Raji (cell line): ENCODE data around the gene FARP1.

Experiments
- POLR2A ChIP-seq: IDR thresholded peaks from 2 replicates; pipeline ENCODE4 v1.6.1; 2011; ENCODE audit warnings: low read depth, low read length, control low read depth; ENCODE audit not compliant: insufficient read depth

Gene FARP1

DNA sequence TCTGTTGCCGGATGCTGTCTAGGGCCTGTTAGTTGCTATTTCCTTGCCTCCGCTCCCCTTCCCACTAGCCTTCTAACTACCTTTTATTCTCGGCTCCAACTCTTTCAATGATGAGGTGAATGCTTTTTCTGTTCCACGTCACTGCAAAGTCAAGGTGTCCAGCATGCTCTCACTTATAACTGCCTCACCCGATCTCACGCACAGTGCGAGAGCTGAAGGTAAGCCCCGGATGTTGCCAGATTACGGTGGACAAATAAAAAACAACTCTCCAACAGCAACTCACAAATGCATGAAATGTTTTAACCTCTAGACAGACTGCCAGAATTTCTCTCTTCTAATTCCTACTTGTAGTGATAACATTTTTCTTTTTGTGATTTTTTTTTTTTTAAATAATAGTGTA, 264.1 kb downstream of the FARP1 start:
- TF ChIP-seq POLR2A = no peak

DNA sequence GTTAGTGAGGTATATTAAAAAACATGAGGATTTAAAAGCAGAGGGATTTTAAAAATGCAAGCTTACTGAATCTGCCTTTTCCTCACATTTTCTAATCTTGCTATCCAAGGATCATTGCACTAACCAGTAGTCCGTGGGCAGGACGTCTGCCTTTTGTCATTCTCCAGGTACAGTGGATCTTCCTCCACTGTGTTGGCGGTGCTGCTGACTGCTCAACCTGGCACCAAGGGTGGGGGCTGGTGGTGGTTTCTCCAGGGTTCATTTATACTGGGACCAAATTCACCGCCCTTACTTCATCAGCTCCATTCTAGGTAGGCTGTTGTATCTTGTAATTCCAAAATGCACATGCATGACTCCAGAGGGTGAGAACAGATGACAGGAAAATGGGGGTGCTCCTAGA, 264.7 kb downstream of the FARP1 start:
- no peak for TF ChIP-seq POLR2A

DNA sequence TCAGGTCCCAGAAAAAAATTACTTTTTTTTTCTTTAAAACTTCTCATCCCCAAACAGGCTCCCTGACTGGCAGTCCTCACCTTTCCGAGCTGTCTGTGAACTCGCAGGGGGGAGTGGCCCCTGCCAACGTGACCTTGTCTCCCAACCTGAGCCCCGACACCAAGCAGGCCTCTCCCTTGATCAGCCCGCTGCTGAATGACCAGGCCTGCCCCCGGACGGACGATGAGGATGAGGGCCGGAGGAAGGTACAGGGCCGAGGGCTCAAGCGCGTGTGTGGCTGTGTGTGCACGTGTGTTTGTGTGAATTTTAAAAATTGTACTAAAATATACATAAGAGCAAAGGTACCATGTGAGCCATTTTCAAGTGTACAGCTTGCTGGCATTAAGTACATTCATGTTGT, 266.4 kb downstream of the FARP1 start:
- TF ChIP-seq POLR2A = no peak

DNA sequence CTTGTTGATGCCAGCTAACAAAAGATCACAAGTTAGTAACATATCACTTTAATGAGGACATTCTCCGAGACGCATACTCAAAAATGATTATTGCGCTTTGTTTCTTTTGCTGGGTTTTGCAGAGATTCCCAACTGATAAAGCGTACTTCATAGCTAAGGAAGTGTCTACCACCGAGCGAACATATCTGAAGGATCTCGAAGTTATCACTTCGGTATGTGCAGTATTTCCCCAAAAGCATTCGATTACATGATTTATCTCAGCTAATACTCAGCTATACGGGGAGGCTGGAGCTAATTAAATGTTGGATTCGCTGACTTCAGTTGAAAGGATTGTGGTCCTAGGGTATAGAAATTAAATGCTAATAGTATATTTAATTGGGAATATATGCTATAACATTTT, 267.7 kb downstream of the FARP1 start:
- TF ChIP-seq POLR2A = no peak

DNA sequence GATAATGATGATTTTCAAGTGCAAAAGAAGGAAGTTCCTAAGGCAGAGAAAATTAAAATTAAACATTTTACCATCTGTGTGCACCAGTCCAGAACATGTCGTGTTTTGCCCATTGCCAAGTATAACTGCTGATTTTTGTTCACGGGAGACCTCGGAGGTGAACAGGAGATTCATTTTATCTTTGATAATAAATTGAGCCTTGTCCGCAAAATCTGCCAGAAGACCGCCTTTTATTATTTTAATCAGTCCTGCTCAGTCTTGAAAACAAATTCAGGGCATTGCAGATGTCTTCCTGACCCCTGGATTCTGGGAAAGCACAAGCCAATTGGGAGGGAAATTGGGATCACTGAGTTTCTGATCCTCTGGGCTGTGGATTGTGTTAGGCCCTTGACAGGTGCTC, 268.1 kb downstream of the FARP1 start:
- no peak for TF ChIP-seq POLR2A

DNA sequence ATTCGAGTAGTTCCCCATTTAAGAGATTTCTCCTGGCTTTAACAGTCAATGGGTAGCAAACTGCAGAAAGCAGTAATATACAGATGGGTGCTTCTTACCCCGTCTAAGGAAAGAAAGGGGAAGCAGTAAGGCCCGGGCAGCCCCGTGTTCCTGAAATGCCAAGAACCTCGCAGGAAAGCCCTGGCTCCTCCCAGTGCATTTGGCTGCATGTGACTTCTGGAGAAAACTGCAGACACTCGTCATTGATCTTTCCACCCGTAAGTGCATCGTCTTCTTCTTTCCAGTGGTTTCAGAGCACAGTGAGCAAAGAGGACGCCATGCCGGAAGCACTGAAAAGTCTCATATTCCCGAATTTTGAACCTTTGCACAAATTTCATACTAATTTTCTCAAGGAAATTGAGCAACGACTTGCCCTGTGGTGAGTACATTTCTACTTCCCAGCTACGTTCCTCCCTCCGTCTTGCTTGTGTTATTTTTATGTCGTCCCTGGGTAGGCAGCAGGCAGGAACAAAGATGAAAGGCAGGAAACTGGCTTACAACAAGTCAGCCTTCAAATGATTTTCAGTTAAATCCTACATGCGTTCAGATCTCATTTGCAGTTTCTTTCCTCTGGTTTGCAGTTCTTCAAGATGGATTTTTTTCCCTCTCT, 268.8 kb downstream of the FARP1 start:
- TF ChIP-seq POLR2A = no peak

DNA sequence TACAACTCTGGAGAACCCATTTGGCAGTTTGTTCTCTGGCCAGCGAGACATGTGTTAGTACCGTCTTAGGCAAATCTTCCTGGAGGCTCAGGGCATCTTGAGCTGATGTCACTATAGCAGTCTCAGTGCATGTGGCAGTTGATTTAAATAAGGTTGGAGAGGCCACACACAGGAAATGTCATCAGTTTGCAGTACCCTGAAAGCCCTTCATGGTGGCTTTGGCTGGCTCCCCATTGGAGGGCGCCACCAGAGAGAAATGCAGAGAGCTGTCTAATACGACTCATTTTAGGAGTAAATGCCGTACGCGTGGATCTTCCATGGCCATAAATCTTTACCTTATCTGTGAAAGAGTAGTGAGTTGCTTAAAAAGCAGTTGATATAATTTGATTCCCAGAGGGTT, 270.9 kb downstream of the FARP1 start:
- TF ChIP-seq POLR2A = no peak

DNA sequence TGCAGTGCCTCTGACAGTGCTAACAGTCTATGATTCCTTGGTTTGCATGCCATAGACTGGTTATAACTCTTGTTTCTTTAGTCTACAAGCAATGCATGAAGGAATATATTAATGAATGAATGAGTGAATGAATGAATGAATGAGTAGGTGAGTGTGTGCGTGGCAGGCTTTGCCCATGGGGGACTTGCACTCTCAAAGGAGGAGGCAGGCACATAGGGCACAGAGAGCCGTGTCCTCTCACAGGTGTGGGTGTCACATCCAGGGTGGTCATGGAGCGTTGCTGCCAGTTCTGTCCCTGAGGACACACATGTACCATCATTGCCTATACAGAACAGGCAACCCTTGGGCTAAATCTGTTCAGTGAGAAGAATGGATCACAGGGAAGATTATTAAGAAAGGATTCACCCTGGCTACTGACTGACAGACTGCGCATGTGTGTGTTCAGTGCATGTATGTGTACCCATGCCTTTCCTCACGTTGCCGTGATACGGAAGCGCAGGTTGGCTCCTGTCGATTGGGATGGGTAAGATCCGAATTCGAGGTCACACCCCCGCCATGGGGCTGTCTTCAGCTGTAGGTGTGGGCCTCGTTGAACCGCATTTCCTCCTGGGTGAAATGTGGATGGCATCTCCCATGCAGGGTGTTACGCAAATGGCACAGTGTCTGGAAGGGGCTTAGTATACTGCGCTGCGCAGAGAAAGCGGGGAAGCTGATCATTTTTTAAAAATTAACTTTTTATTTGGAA, 272.6 kb downstream of the FARP1 start:
- no peak for TF ChIP-seq POLR2A

DNA sequence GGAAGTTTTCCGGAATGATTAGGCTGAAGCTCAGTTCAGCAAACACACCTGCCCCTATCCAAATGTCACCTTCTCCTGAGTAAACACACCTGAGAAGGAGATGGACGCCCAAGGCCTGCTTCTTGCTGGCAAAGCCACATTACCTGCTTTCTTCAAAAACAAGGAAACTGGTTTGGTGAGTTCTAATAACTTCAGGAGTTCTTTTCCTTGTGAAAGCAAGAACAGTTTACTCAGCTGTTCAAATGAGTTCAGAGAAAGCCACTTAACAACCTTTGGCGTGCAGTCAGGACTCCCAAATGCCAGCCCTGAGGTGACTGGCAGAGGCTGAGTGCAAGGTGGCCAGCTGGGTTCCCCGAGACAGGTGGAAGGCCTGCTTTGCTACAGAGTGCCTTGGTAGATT, 273.5 kb downstream of the FARP1 start:
- no peak for TF ChIP-seq POLR2A

DNA sequence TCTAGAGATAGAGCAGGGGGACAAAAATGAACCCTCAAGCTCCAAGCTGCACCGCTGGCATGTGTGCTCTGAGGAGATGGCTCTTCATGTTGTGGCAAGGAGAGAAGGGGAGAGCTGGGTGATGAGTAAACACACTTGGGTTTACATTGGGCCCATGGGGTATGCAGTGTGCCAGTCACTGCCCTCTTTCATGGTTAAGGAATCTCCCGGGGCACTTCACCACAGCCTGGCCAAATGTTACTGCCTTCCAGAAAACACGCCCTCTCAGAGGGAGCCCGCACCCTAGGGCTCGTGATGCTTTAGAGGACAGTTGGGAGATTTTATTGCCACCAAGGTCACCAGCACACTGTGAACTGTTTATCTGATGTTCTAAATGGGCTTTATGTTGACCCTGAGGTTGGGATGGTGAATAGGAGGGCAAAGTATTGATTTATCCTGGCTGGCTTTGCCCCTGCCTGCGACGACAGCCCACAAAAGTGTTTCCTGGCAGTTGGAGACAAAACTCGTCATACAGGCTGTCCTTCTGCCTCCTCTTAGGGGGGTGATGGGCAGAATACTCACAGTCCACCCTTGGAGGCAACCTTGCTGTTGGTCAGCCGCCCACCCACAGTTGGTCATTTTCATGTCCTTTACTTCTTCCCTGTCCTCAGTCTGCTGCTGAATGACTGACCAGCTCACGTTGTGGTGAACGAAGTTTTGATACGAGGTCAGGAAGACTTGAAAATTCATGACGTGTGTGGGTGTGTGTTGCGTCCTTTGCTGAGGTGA, 277.1 kb downstream of the FARP1 start:
- TF ChIP-seq POLR2A = no peak

DNA sequence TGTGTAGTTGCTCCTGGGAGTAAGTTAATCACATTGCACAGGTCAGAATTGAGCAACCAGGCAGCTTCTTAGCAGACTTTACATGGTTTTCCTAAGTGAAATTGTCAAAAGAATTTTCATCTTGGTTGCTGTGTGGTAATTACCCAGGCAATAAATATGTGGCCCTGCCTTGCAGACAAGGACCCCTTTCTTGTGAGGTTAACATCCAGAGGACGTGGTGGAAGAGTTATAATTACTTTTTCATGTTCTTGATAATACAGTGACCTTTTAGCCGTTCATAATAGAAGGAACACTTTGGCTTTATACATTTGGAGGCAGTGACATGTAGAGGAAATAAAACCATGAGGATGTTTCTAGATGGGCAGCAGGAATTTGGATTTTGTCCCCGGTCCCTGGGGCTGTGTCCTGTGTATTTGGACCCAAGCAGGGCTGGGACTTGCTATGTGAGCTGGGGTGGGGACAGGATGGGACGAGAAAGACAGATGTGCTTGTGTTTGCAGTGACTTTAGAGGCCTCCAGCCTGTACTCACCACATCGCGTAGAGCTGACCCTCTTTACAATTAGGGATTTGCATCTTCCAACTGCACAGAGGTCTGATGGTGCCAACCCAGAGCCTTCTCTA, 277.8 kb downstream of the FARP1 start:
- TF ChIP-seq POLR2A = no peak

DNA sequence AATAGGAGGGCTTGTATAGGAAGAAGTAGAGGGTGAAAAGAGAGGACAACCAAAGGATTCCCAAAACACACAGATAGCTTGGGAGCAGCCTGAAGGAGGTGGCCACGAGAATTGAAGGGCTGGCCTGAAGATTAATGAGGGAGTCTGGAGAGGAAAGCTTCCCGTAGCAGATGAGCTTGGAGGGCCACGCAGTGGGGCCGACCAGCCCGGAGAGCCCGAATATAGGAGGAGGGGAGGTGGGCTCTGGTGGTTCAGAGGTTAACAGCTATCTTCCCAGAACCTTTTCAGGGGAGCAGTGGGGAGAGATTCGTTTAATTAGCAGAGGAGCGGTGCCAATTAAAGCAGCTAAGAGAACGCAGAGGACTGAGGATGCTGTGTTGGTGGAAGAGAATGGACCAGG, 279.2 kb downstream of the FARP1 start:
- no peak for TF ChIP-seq POLR2A

DNA sequence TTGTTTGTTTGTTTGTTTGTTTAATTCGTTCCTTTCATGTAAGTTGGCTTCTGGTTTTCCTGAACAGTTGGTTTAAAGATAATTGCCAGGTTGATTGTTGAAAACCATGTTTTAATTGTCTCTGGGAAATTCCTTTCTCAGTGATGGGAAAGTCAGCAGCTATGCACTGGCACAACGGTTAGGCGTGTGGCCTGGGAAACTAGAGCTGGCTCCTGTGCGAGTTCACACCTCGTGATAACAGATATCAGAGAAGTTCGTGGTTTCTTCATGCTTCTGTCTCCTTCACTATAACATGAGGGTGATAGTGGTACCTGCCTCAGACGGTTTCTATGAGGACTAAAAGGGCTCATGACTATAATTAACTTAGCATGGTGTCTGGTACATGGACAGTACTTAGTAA, 280.5 kb downstream of the FARP1 start:
- no peak for TF ChIP-seq POLR2A

DNA sequence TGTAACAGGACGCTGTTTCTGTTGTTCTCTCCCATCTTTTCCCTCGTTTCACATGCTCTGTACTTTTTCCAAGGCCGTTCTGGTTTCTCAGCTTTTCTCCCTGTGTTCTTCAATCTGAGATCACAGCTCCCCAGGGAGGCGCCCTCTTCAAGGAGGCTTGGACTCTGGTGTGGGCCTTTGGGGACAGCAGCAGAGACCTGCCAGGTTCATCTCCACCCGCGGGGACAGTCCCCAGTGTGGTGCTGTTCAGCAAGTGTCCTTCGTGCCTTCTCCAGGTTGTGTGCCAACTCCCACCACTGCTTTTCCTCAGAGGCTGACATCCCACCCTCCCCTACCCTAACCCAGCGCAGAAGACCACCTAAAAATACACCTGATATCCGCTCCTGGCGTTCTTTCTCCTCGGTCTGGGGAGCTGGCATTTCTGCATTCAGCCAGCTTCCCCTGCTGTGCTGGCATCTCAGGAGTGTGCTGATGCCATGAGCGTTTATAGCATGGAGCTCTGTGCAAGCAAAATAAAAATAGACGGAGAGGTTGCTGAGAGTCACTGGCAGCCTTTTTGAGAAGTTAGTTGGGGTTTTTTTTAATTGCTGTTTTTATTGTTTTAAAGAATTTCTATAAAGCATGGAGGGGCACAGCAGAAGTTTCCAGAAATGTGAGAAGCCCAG, 284.6 kb downstream of the FARP1 start:
- no peak for TF ChIP-seq POLR2A

DNA sequence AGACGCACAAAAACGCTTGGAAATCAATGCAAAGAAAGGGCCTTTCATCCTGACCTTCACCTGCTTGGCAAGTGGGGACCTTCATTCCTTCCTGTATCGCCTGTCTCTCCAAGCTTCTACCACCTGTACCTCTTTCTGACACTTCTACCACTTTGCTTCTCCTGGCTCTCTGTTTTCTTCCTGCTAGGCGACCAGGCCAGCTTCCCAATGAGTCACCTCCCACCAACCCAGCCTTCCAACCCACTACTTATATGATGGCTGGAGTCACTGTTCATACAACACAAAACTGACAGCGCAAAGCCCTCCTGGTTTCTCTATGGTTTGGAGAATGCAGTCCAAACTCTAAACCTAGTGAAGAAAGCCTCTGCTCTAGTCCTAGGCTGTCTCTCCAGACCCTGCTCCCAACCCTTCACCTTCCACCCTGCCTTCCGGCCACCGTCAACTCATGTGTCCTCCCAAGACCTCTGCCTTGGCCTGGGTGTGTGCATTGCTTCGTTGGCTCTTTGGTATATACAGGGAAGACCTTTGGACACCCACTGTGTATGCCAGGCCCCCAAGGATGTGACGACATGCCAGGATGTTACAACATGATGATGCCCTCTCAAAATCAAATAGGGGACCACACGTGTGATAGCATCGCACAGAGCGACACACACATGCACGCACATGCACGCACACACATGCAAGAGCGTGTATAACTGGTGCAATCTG, 285.5 kb downstream of the FARP1 start:
- no peak for TF ChIP-seq POLR2A

DNA sequence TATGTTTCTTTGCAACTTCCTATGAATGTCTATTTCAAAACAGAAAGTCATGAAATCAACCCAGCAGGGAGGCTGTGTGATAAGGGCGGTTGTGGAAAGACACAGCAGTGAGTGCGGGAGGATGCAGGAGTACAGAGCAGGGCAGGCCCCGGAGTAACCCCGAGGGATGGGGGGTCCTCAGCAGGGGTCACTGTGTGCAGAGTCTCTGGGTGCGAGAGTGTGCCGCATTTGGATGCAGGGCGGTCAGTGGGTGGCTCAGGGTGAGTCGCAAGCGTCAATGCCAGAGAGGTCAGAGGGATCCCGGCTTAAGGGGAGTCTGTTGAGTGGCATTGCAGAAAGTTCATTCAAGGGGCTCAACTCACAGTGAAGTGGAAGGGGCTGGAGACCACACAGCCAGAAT, 286.2 kb downstream of the FARP1 start:
- TF ChIP-seq POLR2A = no peak
